Measurements from ENCODE around the gene BRINP1. TPM values are rescaled to one million over a fixed set of nuclear protein-coding genes. Genes with fewer than 3 reads are reported as not detected.

Gene BRINP1
- total RNA-seq, 4 donors from 2014 or later: not detected

- WGBS, 2 donors: 84 to 85% methylated on average over 1 of the region's 1 CpG
- TF ChIP-seq EP300 (IDR thresholded peaks at IDR 0.05) (no peak), POLR2A (IDR thresholded peaks at IDR 0.05) (no peak), CTCF (IDR thresholded peaks at IDR 0.05) (no peak)
- Histone ChIP-seq H3K9me3 (peaks cover 0 to 13% (median 0%) of the 10 kb centered on the region in 4 donors), H3K4me1 (no peaks in the 10 kb centered on the region), H3K27ac (no peak overlapping the region), H3K4me3 (no peak overlapping the region), H3K36me3 (no peaks in the 10 kb centered on the region), H3K27me3 (no peaks in the 10 kb centered on the region)
- no peak for DNase-seq (ENCODE audit: low spot score in 2 of 2)
Measured at GRCh38 chr9:119165131-119165530, 204.1 kb downstream of the BRINP1 start.

- Histone ChIP-seq H3K4me3 (no peak overlapping the region), H3K4me1 (no peaks in the 10 kb centered on the region), H3K27me3 (no peaks in the 10 kb centered on the region), H3K27ac (no peak overlapping the region), H3K9me3 (peaks cover 0 to 13% (median 0%) of the 10 kb centered on the region in 4 donors), H3K36me3 (no peaks in the 10 kb centered on the region)
- DNase-seq (ENCODE audit: low spot score in 2 of 2): no peak
- no peak for TF ChIP-seq CTCF (IDR thresholded peaks at IDR 0.05)
- no peak for TF ChIP-seq POLR2A (IDR thresholded peaks at IDR 0.05)
- TF ChIP-seq EP300 (IDR thresholded peaks at IDR 0.05): no peak
Measured at GRCh38 chr9:119164716-119165115, 204.5 kb downstream of the BRINP1 start.

- no peaks in the 10 kb centered on the region for H3K27me3 ChIP-seq
- DNase-seq (ENCODE audit: low spot score in 2 of 2): no peak
- H3K9me3 ChIP-seq: no peaks in the 10 kb centered on the region
- H3K36me3 ChIP-seq: no peaks in the 10 kb centered on the region
- no peaks in the 10 kb centered on the region for H3K4me1 ChIP-seq
- TF ChIP-seq POLR2A (IDR thresholded peaks at IDR 0.05) (no peak), EP300 (IDR thresholded peaks at IDR 0.05) (no peak), CTCF (IDR thresholded peaks at IDR 0.05) (no peak)
- no peak overlapping the region for H3K27ac ChIP-seq
- H3K4me3 ChIP-seq: no peak overlapping the region
Measured at GRCh38 chr9:119160551-119160950, 208.7 kb downstream of the BRINP1 start.

GRCh38 chr9:119159386-119159785, 209.8 kb downstream of the BRINP1 start:
- Histone ChIP-seq H3K4me1 (no peaks in the 10 kb centered on the region), H3K27ac (no peak overlapping the region), H3K36me3 (no peaks in the 10 kb centered on the region), H3K9me3 (no peaks in the 10 kb centered on the region), H3K27me3 (no peaks in the 10 kb centered on the region), H3K4me3 (no peak overlapping the region)
- DNase-seq (ENCODE audit: low spot score in 2 of 2): no peak
- WGBS, 2 donors: 72 to 83% methylated on average over 2 of the region's 2 CpGs
- TF ChIP-seq CTCF (IDR thresholded peaks at IDR 0.05): no peak
- TF ChIP-seq EP300 (IDR thresholded peaks at IDR 0.05): no peak
- no peak for TF ChIP-seq POLR2A (IDR thresholded peaks at IDR 0.05)

GRCh38 chr9:119157196-119157595, 212.0 kb downstream of the BRINP1 start:
- 75 to 88% methylated on average over 2 of the region's 2 CpGs for WGBS, 2 donors
- Histone ChIP-seq H3K36me3 (no peaks in the 10 kb centered on the region), H3K4me3 (no peak overlapping the region), H3K27ac (no peak overlapping the region), H3K4me1 (no peaks in the 10 kb centered on the region), H3K27me3 (no peaks in the 10 kb centered on the region), H3K9me3 (no peaks in the 10 kb centered on the region)
- no peak for DNase-seq (ENCODE audit: low spot score in 2 of 2)
- TF ChIP-seq EP300 (IDR thresholded peaks at IDR 0.05): no peak
- no peak for TF ChIP-seq CTCF (IDR thresholded peaks at IDR 0.05)
- TF ChIP-seq POLR2A (IDR thresholded peaks at IDR 0.05): no peak

Measured in tibial nerve (tissue), 4 donors.